ENCODE measurements around the gene ARHGAP9. TPM values are rescaled to one million over a fixed set of nuclear protein-coding genes. Genes with fewer than 3 reads are reported as not detected.

ARHGAP9 gene
- total RNA-seq, 4 donors from 2014 or later: 5.4 to 7.4 (median 5.9) TPM

- H3K36me3 ChIP-seq: peaks cover 5% of the 10 kb centered on the region
- H3K27ac ChIP-seq: no peak overlapping the region
- no peaks in the 10 kb centered on the region for H3K9me3 ChIP-seq
- H3K4me3 ChIP-seq: no peak overlapping the region
- H3K27me3 ChIP-seq: peaks cover 14% of the 10 kb centered on the region
- no peak for DNase-seq (ENCODE audit: low spot score in 2 of 2)
- WGBS: 56% methylated on average over 11 of the region's 11 CpGs
- H3K4me1 ChIP-seq: peaks cover under 1% of the 10 kb centered on the region
- TF ChIP-seq POLR2AphosphoS5 (IDR thresholded peaks at IDR 0.05) (no peak), POLR2A (IDR thresholded peaks at IDR 0.05) (no peak)
These were observed 11.8 kb downstream of the ARHGAP9 start for GRCh38 chr12:57467915-57468314.

DNA sequence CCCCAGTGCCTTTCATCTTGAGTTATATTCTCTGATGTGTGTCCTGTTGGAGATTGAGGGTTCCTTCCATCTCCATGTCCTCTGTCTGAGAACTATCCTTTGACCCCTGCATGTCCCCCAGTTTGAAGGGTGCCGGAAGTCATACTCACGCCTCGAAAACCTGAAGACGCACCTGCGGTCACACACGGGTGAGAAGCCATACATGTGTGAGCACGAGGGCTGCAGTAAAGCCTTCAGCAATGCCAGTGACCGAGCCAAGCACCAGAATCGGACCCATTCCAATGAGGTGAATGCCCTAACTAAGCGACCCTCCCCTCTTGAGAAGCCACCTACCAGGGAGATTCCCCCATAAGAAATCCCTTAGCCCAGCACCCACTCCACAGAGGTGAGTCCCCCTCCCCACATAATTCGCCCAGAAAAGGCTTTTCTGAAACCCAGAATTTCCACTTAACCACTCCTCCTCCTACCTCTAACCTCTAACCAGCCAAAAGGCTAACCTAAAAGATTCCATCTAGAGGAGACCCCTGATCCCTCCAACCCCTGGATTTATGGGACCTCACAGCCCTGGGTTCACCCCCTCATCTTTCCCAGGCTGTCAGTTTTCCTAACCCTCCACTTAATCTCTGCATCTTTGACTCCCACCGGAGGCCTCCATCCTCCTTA, 12.3 kb downstream of the ARHGAP9 start:
- Histone ChIP-seq H3K27me3 (peaks cover 12% of the 10 kb centered on the region), H3K4me1 (peaks cover 6% of the 10 kb centered on the region), H3K27ac (no peak overlapping the region), H3K4me3 (no peak overlapping the region), H3K9me3 (no peaks in the 10 kb centered on the region), H3K36me3 (peaks cover 5% of the 10 kb centered on the region)
- 88% methylated on average over 12 of the region's 12 CpGs for WGBS
- TF ChIP-seq CTCF (IDR thresholded peaks at IDR 0.05) (no peak), EP300 (IDR thresholded peaks at IDR 0.05) (no peak), POLR2A (IDR thresholded peaks at IDR 0.05) (no peak), POLR2AphosphoS5 (IDR thresholded peaks at IDR 0.05) (no peak)
- no peak for DNase-seq (ENCODE audit: low spot score in 2 of 2)

DNA sequence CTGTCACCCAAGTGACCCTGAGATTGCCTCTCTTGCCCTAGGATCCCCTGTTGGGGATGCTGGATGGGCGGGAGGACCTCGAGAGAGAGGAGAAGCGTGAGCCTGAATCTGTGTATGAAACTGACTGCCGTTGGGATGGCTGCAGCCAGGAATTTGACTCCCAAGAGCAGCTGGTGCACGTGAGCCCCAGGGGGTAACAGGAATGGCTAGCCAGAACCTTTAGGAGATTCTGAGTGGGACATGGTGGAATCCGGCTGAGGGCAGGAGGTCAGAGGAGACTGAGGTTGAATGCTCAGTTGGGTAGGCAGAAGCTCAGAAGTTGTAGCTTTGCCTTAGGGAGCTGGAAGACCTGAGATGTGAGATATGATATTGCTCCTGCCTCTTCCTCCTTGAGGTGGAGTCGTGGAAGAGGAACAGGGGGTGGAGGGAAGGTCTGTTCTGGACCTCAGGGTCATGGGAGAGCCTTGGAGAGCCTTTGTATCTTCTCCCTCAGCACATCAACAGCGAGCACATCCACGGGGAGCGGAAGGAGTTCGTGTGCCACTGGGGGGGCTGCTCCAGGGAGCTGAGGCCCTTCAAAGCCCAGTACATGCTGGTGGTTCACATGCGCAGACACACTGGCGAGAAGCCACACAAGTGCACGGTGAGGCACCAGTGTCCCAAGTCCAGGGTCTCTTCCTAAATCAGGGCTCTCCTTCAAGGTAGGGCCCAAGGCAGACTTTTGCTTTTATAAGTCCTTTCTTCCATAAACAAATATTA, 13.7 kb downstream of the ARHGAP9 start:
- H3K9me3 ChIP-seq: no peaks in the 10 kb centered on the region
- peaks cover 20% of the 10 kb centered on the region for H3K4me1 ChIP-seq
- H3K4me3 ChIP-seq: no peak overlapping the region
- no peak for DNase-seq (ENCODE audit: low spot score in 2 of 2)
- H3K27ac ChIP-seq: no peak overlapping the region
- no peak for TF ChIP-seq CTCF (IDR thresholded peaks at IDR 0.05)
- no peak for TF ChIP-seq POLR2A (IDR thresholded peaks at IDR 0.05)
- 80% methylated on average over 12 of the region's 14 CpGs for whole genome bisulfite sequencing
- peaks cover under 1% of the 10 kb centered on the region for H3K36me3 ChIP-seq
- H3K27me3 ChIP-seq: peaks cover 4% of the 10 kb centered on the region

DNA sequence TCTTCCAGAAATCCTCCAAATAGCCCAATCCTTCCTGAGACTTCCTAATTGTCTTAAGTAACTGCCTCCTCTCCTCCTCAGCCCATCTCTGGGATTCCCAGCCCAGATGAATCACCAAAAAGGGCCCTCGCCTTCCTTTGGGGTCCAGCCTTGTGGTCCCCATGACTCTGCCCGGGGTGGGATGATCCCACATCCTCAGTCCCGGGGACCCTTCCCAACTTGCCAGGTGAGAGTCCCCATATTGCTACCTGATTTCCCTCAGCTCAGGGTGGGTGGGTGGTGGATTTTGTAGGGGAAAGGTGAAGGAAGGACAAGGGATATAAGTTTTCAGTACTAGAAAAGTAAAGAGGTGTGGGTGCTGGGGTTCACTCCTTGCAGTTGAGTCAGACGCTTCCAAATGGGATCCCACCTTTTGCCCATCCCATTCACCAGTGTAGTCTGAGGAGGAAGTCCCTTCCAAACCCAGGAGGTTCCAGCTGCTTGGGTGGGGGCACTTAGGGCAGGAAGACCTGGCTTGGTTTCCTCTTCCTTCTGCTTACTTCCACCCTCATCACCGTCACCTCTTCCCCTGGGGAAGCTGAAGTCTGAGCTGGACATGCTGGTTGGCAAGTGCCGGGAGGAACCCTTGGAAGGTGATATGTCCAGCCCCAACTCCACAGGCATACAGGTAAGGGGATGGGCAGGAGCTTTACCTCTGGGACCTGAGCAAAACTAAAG, 14.5 kb downstream of the ARHGAP9 start:
- Histone ChIP-seq H3K9me3 (no peaks in the 10 kb centered on the region), H3K4me3 (no peak overlapping the region), H3K27ac (no peak overlapping the region), H3K4me1 (peaks cover 28% of the 10 kb centered on the region), H3K27me3 (peaks cover 4% of the 10 kb centered on the region), H3K36me3 (no peaks in the 10 kb centered on the region)
- WGBS: 90% methylated on average over 6 of the region's 6 CpGs
- no peak for DNase-seq (ENCODE audit: low spot score in 2 of 2)
- no peak for TF ChIP-seq POLR2AphosphoS5 (IDR thresholded peaks at IDR 0.05)
- no peak for TF ChIP-seq EP300 (IDR thresholded peaks at IDR 0.05)
- TF ChIP-seq POLR2A (IDR thresholded peaks at IDR 0.05): no peak
- no peak for TF ChIP-seq CTCF (IDR thresholded peaks at IDR 0.05)

DNA sequence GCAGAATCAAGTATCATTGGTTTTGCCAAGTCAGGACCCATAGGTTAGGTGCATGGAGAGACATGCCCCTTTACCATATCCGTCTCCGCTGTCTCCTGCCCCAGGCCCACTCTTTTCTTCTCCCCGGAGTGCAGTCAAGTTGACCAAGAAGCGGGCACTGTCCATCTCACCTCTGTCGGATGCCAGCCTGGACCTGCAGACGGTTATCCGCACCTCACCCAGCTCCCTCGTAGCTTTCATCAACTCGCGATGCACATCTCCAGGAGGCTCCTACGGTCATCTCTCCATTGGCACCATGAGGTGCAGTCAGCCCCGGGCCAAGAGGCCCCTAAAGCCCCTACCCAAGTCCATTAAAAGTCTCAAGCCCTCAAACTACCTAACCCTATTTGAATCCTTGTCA, 15.1 kb downstream of the ARHGAP9 start:
- WGBS: 91% methylated on average over 12 of the region's 12 CpGs
- no peak for DNase-seq (ENCODE audit: low spot score in 2 of 2)
- Histone ChIP-seq H3K4me3 (no peak overlapping the region), H3K27ac (no peak overlapping the region), H3K36me3 (no peaks in the 10 kb centered on the region), H3K9me3 (no peaks in the 10 kb centered on the region), H3K27me3 (peaks cover 4% of the 10 kb centered on the region), H3K4me1 (peaks cover 34% of the 10 kb centered on the region)
- TF ChIP-seq CTCF (IDR thresholded peaks at IDR 0.05) (no peak), EP300 (IDR thresholded peaks at IDR 0.05) (no peak), POLR2A (IDR thresholded peaks at IDR 0.05) (no peak), POLR2AphosphoS5 (IDR thresholded peaks at IDR 0.05) (no peak)

Data from suprapubic skin (tissue), 4 donors.